Measurements from ENCODE around the gene EIF4E2.

EIF4E2 gene

DNA sequence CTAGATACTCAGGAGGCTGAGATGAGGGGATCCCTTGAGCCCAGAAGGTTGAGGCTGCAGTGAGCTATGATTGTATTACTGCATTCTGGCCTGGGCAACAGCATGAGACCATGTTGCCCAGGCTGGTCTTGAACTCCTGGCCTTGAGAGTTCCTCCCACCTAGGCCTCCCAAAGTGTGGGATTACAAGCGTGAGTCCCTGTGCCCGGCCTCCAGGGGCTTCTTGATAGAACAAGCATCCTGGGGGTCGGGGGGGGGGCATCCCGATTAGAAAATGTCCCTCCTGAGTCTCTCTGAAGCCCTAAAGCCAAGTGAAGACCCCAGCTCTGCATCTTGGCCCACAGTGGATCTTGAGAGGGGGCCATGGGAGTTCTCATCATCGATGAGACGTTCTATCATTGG lies 60.6 kb downstream of the EIF4E2 start:
- Histone ChIP-seq H3K4me3 (ENCODE audit: low read depth in 1 of 2, low read length in 2 of 2) (no peak overlapping the region), H3K79me2 (ENCODE audit: insufficient read depth, low read length) (no peaks in the 10 kb centered on the region), H3K4me1 (ENCODE audit: insufficient read depth, low read length) (peaks cover 6% of the 10 kb centered on the region), H3K9me3 (ENCODE audit: insufficient read depth, low read length, severe bottlenecking) (no peaks in the 10 kb centered on the region), H3K27ac (ENCODE audit: low read length) (no peak overlapping the region), H4K20me1 (ENCODE audit: insufficient read depth, low read length) (no peaks in the 10 kb centered on the region), H3K9ac (ENCODE audit: low read depth, low read length) (no peak overlapping the region), H3K27me3 (ENCODE audit: insufficient read depth, low read length, poor library complexity) (no peaks in the 10 kb centered on the region), H2AFZ (ENCODE audit: low read depth, low read length) (no peak overlapping the region), H3K4me2 (ENCODE audit: insufficient read depth, low read length) (no peak overlapping the region), H3K36me3 (ENCODE audit: insufficient read depth, low read length) (no peaks in the 10 kb centered on the region)
- DNase-seq (no peak), ATAC-seq (ENCODE audit: insufficient read depth, low read depth) (no peak)
- no peak for TF ChIP-seq EZH2 (IDR thresholded peaks at IDR 0.05; ENCODE audit: borderline replicate concordance, low read depth, low read length, severe bottlenecking)

DNA sequence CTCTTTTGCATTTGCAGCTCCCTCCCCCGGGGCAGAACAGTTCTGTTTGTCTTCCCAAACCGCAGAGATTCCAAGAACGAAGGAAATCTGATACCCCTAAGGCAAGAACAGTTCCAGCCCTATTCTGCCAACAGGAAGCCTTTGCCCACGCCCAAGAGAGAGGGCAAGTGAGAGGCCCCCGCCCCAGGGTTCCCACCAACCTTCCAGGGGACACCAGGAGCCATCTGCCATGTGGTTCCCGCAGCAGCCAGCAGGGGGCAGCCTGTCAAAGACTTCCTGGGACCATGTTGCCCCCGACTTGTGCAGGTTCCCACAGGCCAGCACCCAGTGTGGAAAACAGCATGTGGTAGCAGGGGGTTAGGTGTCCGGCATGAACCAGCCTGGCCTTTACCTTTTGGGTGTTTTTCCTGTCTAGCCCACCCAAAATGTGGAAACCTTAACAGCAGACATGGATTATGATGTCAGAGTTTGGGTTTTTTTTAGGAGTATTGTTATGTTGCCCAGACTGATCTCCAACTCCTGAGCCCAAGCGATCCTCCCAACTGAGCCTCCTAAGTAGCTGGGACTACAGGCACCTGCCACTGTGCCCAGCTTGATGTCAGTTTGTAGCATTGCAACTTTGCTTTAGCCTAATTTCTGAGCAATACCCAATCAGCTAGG lies 61.2 kb downstream of the EIF4E2 start:
- DNase-seq (peak; percentile 70), ATAC-seq (ENCODE audit: insufficient read depth, low read depth) (peak; percentile 84)
- Histone ChIP-seq H3K4me1 (ENCODE audit: insufficient read depth, low read length) (peaks cover 2% of the 10 kb centered on the region; the same call in 1 of the 2 replicates), H3K79me2 (ENCODE audit: insufficient read depth, low read length) (no peaks in the 10 kb centered on the region), H3K9me3 (ENCODE audit: insufficient read depth, low read length, severe bottlenecking) (no peaks in the 10 kb centered on the region), H3K36me3 (ENCODE audit: insufficient read depth, low read length) (no peaks in the 10 kb centered on the region), H3K4me3 (ENCODE audit: low read depth in 1 of 2, low read length in 2 of 2) (no peak overlapping the region), H3K9ac (ENCODE audit: low read depth, low read length) (no peak overlapping the region), H2AFZ (ENCODE audit: low read depth, low read length) (peak overlapping the region; percentile 12; the same call in 1 of the 2 replicates), H3K27me3 (ENCODE audit: insufficient read depth, low read length, poor library complexity) (no peaks in the 10 kb centered on the region), H4K20me1 (ENCODE audit: insufficient read depth, low read length) (no peaks in the 10 kb centered on the region), H3K4me2 (ENCODE audit: insufficient read depth, low read length) (no peak overlapping the region), H3K27ac (ENCODE audit: low read length) (no peak overlapping the region)
- TF ChIP-seq EZH2 (IDR thresholded peaks at IDR 0.05; ENCODE audit: borderline replicate concordance, low read depth, low read length, severe bottlenecking) = no peak
- TF ChIP-seq, protein P1, sequence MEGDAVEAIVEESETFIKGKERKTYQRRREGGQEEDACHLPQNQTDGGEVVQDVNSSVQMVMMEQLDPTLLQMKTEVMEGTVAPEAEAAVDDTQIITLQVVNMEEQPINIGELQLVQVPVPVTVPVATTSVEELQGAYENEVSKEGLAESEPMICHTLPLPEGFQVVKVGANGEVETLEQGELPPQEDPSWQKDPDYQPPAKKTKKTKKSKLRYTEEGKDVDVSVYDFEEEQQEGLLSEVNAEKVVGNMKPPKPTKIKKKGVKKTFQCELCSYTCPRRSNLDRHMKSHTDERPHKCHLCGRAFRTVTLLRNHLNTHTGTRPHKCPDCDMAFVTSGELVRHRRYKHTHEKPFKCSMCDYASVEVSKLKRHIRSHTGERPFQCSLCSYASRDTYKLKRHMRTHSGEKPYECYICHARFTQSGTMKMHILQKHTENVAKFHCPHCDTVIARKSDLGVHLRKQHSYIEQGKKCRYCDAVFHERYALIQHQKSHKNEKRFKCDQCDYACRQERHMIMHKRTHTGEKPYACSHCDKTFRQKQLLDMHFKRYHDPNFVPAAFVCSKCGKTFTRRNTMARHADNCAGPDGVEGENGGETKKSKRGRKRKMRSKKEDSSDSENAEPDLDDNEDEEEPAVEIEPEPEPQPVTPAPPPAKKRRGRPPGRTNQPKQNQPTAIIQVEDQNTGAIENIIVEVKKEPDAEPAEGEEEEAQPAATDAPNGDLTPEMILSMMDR (IDR thresholded peaks at IDR 0.05; ENCODE audit: borderline replicate concordance, extremely low read depth, low read length, poor library complexity, severe bottlenecking) = peak; percentile 89

DNA sequence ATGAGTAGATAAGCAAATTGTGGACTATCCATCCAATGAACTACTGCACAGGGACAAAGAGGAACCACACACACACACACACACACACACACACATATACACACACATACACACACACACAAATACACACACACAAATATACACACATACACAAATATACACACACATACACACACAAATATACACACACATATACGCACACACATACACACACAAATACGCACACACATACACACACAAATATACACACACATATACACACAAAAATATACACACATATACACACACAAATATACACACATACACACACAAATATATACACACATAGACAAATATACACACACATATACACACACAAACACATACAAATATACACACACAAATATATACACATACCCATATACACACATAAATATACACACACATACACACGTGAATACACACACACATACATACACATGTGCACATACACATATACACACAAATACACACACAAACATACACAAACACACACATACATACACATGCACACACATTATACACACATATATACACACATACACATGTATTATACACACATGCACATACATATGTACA lies 63.1 kb downstream of the EIF4E2 start:
- H4K20me1 ChIP-seq (ENCODE audit: insufficient read depth, low read length) = no peaks in the 10 kb centered on the region
- no peaks in the 10 kb centered on the region for H3K36me3 ChIP-seq (ENCODE audit: insufficient read depth, low read length)
- H2AFZ ChIP-seq (ENCODE audit: low read depth, low read length) = no peak overlapping the region
- no peak overlapping the region for H3K27ac ChIP-seq (ENCODE audit: low read length)
- no peaks in the 10 kb centered on the region for H3K9me3 ChIP-seq (ENCODE audit: insufficient read depth, low read length, severe bottlenecking)
- TF ChIP-seq, protein P1 (IDR thresholded peaks at IDR 0.05; ENCODE audit: borderline replicate concordance, extremely low read depth, low read length, poor library complexity, severe bottlenecking) = no peak
- TF ChIP-seq EZH2 (IDR thresholded peaks at IDR 0.05; ENCODE audit: borderline replicate concordance, low read depth, low read length, severe bottlenecking) = no peak
- H3K79me2 ChIP-seq (ENCODE audit: insufficient read depth, low read length) = no peaks in the 10 kb centered on the region
- ATAC-seq (ENCODE audit: insufficient read depth, low read depth) (no peak), DNase-seq (no peak)
- no peak overlapping the region for H3K4me2 ChIP-seq (ENCODE audit: insufficient read depth, low read length)
- no peaks in the 10 kb centered on the region for H3K27me3 ChIP-seq (ENCODE audit: insufficient read depth, low read length, poor library complexity)
- no peak overlapping the region for H3K9ac ChIP-seq (ENCODE audit: low read depth, low read length)
- no peak overlapping the region for H3K4me3 ChIP-seq (ENCODE audit: low read depth in 1 of 2, low read length in 2 of 2)
- H3K4me1 ChIP-seq (ENCODE audit: insufficient read depth, low read length) = peaks cover 2% of the 10 kb centered on the region; the same call in 1 of the 2 replicates

DNA sequence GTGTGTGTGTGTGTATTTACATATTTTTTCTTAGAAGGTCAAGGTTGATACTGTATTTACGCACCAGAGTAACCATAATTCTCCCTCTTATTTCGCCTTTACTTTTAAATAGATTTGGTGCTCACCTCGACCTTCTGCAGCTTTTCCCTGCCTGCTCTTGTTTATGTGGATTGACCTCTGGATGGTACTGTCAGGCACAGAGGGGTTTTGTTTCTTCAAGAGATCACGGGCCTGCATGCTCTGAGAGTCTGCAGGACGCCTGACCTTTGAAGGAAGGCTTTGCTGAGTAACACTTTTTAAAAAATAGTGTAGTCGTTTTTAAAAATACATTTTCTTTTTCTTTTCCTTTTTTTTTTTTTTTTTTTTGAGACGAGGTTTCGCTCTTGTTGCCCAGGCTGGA lies 64.8 kb downstream of the EIF4E2 start:
- Histone ChIP-seq H4K20me1 (ENCODE audit: insufficient read depth, low read length) (no peaks in the 10 kb centered on the region), H2AFZ (ENCODE audit: low read depth, low read length) (no peak overlapping the region), H3K79me2 (ENCODE audit: insufficient read depth, low read length) (no peaks in the 10 kb centered on the region), H3K27ac (ENCODE audit: low read length) (no peak overlapping the region), H3K4me1 (ENCODE audit: insufficient read depth, low read length) (peaks cover 2% of the 10 kb centered on the region; the same call in 1 of the 2 replicates), H3K4me2 (ENCODE audit: insufficient read depth, low read length) (no peak overlapping the region), H3K9me3 (ENCODE audit: insufficient read depth, low read length, severe bottlenecking) (no peaks in the 10 kb centered on the region), H3K36me3 (ENCODE audit: insufficient read depth, low read length) (no peaks in the 10 kb centered on the region), H3K4me3 (ENCODE audit: low read depth in 1 of 2, low read length in 2 of 2) (no peak overlapping the region), H3K27me3 (ENCODE audit: insufficient read depth, low read length, poor library complexity) (no peaks in the 10 kb centered on the region), H3K9ac (ENCODE audit: low read depth, low read length) (no peak overlapping the region)
- ATAC-seq (ENCODE audit: insufficient read depth, low read depth) = no peak
- TF ChIP-seq, protein P1 (IDR thresholded peaks at IDR 0.05; ENCODE audit: borderline replicate concordance, extremely low read depth, low read length, poor library complexity, severe bottlenecking) = no peak
- TF ChIP-seq EZH2 (IDR thresholded peaks at IDR 0.05; ENCODE audit: borderline replicate concordance, low read depth, low read length, severe bottlenecking) = no peak
- DNase-seq = no peak
